ENCODE data around the gene PKIB.
"Not testable (repeated sequence)": the region's sequence is repeated elsewhere in the genome, so short reads cannot be mapped to it uniquely, and the experiment has no call there.

PKIB gene

DNA sequence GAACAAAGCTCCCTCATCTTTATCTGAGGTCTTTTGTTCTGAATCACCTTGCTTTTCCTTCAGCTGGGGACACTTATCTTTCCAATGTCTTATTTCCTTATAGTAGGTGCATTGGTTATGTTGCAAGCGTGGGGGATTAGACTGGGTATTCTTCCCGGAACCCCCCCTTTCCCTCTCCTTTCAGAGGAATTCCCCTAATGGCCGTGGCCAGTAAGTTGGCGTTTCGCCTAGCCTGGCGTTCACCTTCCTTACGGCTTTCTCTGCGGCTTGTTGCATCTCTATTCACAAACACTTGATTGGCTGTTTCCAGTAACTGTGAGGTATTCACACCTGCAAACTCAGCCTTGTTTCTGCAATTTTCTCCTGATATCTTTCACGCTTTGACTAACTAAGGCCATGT is 136.5 kb downstream of the PKIB start:
- DNase-seq (ENCODE audit: low read depth) = no peak

DNA sequence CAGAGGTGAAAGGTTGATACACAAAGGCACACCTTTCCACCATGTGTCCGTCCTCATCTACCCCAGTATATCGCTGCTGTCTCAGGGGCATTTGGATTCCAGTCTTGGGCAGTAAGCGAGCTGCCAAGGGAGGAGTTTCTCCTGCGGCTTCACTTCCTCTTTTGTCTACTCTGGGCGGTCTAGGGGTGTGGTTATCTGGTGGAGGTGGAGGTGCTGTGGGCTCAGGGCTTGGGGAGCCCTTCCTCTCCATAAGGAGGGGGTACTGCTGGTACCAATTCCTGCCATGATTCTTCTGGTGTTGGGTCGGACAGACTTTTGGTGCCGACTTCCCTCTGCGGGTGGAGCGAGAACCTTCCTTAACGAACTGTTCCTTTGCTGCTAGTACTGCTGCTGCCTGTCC is 137.4 kb downstream of the PKIB start:
- DNase-seq (ENCODE audit: low read depth) = no peak

DNA sequence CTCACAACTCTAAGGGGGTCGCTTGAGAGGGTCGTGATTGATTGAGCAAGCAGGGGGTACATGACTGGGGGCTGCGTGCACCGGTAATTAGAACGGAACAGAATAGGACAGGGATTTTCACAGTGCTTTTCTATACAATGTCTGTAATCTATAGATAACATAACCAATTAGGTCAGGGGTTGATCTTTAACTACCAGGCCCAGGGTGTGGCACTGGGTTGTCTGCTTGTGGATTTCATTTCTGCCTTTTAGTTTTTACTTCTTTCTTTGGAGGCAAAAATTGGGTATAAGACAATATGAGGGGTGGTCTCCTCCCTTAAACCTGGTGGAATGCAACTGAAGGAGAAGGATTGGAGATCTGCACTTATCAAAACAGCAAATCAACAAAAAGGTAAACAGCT is 138.7 kb downstream of the PKIB start:
- DNase-seq (ENCODE audit: low read depth) = not testable (repeated sequence)

GRCh38 chr6:122749451-122750050 is 139.3 kb downstream of the PKIB start:
- no peak for DNase-seq (ENCODE audit: low read depth)

DNA sequence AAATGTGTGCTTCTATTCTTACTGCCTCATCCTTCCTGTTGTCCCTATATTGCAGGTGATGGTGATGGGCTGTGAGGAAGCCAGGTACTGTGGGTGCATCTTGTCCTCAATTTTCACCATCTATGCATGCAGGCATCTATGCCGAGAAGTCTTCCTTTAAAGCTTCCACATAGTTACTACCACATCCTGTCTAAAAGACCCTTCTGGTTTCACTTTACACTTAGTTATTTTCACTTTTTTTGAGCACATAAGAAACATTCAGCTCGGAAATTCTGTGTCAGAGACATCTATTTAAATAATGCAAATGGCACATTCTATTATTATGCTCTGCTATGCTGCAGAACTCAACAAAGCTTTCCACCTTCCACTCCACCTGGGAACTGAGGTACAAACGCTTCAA is 141.1 kb downstream of the PKIB start:
- DNase-seq (ENCODE audit: low read depth) = no peak

DNA sequence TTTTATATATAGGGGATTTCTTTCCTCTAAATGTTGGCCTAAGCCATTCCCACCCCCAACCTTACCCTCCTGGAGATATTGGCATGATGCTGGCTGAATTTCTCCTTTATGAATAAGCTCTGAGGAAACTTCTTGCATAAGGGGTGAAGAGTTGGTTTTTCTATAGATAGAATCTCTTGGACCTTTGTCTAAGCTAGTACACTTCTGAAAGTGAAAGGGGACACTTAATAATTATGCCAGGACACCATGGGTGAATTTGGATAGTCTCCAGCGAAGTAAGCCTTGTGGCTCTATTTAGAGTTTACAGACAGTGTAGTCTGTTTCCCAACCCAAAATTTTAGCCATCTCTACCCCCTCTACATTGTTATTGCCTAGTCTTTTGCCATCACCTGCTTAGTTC is 142.3 kb downstream of the PKIB start:
- no peak for DNase-seq (ENCODE audit: low read depth)

DNA sequence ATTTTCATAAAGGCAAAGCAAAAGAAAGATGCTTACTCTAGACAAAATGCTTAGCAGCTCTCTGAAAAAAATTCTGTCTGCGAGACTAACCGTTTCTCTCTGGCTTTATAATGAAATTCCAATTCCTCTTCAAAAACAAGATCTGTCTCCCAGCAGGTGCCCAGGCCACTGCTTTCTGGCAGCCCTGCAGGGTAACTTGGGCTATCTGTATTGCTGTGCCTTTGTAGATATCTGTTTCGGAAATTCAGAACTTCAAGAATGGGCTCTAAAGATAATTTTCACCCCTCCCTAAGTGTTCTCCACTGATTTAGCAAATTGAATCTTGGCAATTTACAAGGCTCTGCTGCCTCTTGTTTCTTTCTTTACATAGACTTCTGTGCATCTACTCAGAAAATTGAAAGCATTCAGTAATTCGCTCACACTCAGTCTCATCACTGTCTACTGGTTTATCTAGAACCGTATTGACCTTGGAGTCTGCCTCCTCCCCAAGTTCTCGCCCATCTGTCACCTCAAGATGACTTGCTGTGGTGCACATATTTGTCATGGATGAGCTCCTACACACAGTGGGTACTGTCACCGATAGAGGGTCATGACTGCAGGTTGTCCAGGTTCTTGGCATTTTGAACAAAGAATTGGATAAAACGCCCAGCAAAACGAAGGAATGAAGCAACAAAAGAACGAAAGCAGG is 142.9 kb downstream of the PKIB start:
- DNase-seq (ENCODE audit: low read depth) = no peak

- DNase-seq (ENCODE audit: low read depth) = no peak
Observed at GRCh38 chr6:122753688-122754056, 143.5 kb downstream of the PKIB start.

DNA sequence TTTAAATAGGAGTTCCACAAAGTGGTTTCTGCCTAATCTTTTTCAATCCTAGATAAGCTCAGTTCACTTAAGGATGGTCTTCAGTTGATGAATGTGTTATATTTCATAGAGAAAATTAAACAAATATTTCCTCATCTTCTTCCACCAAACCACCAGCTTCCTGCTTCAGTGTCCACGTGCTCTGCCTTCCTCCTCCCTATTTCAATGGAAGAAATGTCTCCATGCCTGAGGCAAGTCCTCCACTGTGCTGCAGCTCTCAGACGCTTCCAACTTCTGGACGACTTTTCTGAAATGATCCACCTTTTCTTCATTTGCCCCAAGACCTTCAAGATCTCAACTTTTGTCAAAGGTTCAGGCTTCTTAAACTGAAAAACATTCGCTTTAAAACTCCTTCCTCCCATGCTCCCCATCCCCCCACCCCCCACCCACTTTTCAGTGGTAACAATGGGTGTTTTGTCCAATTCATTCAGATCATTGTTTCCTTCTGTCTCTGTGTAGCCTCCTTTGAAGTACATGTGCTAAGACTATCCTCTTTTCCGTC is 144.1 kb downstream of the PKIB start:
- no peak for DNase-seq (ENCODE audit: low read depth)

- no peak for DNase-seq (ENCODE audit: low read depth)
Observed at GRCh38 chr6:122755901-122756300, 145.7 kb downstream of the PKIB start.

DNA sequence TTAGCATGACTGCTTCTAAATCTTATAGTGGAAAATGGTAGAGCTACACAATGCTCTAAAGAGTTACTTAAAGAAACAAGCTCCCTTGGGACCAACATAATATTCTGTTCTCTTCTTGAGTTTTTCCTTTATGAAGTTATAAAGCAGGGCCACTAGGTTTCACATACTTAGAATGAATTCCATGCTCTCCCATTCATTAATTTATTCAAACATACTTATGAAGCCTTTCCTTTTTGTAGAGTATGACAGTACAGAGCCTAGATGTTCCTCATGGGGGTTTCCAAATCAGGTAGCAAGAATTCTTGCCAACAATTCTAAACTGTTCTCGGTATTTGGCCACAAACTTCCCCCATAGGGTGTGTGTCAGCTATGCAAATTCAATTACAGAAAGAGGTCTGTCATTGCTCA is 148.7 kb downstream of the PKIB start:
- no peak for DNase-seq (ENCODE audit: low read depth)

- no peak for DNase-seq (ENCODE audit: low read depth)
Observed at GRCh38 chr6:122760330-122760729, 150.1 kb downstream of the PKIB start.

- DNase-seq (ENCODE audit: low read depth) = no peak
Observed at GRCh38 chr6:122766256-122766655, 156.1 kb downstream of the PKIB start.

- DNase-seq (ENCODE audit: low read depth) = no peak
Observed at GRCh38 chr6:122770835-122771601, 160.8 kb downstream of the PKIB start.

DNA sequence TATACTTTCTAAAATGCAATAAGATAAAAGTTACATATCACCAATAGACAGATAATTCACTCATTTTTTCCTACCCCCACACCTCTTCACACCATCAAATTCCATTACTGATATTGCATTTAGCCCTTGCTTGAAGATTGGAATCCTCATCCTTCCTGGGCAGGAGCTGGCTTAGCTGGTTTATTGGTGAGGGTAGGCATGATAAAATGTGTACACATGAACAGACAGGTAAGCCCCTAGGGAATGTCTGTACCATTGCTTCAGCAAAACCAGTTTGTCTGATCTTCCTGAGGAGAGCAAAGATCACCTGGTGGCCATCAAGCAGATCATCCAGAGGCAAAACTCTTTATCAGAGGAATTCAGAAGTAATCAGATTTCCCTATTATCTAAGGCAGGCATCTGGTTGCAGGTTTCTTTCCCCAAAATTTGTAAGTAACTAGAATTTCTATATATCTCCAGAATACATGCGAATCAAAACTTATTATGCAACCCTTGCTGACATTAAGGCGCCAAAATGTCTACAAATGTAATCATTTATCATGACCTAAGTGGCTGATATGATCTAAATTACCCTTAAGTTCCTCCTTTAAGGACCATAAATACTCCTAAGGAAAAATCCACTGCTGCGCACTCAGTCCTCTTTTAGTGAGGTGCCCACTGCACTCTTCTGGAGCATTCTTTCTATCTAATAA is 162.7 kb downstream of the PKIB start:
- no peak for DNase-seq (ENCODE audit: low read depth)

All from stimulated activated CD8-positive, alpha-beta memory T cell treated with anti-CD3 and anti-CD28 coated beads, Interleukin-12 subunit alpha, Interleukin-12 subunit beta, amount 100 ng/mL, for 4 hours (primary cell).